HL-60 (cell line): Measurements from ENCODE around the gene TMPRSS6.

ENCODE experiments used
- DNase-seq, 2 experiments: peaks; one replicate each; pipeline ENCODE4 v3.0.0-alpha.2; 2010 to 2020; ENCODE audit warnings: low read depth in 1 of 2, low spot score in 1 of 2
- H3K27ac ChIP-seq: fragments of 250-450 bp; sonication (Bioruptor Pico); replicated peaks from 2 replicates; pipeline ENCODE4 v1.5.1; 2020; ENCODE audit warnings: mild to moderate bottlenecking, moderate library complexity
- H3K27me3 ChIP-seq: fragments of 250-450 bp; sonication (Bioruptor Pico); 2 replicates; pipeline ENCODE4 v1.5.1; 2021; ENCODE audit warnings: mild to moderate bottlenecking, moderate library complexity; ENCODE audit not compliant: insufficient read depth, poor library complexity, severe bottlenecking
- H3K4me3 ChIP-seq: replicated peaks from 2 replicates; pipeline ENCODE4 v1.5.1; 2011; ENCODE audit warnings: mild to moderate bottlenecking, control low read depth, low read length; ENCODE audit not compliant: insufficient read depth
- GABPA ChIP-seq: IDR thresholded peaks from 2 replicates; pipeline ENCODE4 v1.6.1; 2012; ENCODE audit warnings: low read depth
- POLR2AphosphoS5 ChIP-seq: IDR thresholded peaks from 2 replicates; pipeline ENCODE4 v1.6.1; 2012; ENCODE audit warnings: low read depth
- REST ChIP-seq: IDR thresholded peaks from 2 replicates; pipeline ENCODE4 v1.6.1; 2012; ENCODE audit warnings: low read depth; ENCODE audit not compliant: insufficient replicate concordance
- SPI1 ChIP-seq: IDR thresholded peaks from 2 replicates; pipeline ENCODE4 v1.6.1; 2012; ENCODE audit warnings: low read depth, mild to moderate bottlenecking, borderline replicate concordance
- TF ChIP-seq, protein P1 (sequence below): IDR thresholded peaks from one replicate; pipeline ENCODE4 v1.5.1; 2011; ENCODE audit warnings: low read length, control low read depth, inconsistent platforms; ENCODE audit not compliant: insufficient read depth

The TMPRSS6 gene

GRCh38 chr22:37060801-37061610 is 48.5 kb downstream of the TMPRSS6 start:
- DNase-seq = no peak
- Histone ChIP-seq H3K4me3 (no peak overlapping the region), H3K27me3 (peaks cover 21% of the 10 kb centered on the region), H3K27ac (no peak overlapping the region)
- TF ChIP-seq REST = no peak
- no peak for TF ChIP-seq POLR2AphosphoS5
- no peak for TF ChIP-seq SPI1
- TF ChIP-seq GABPA = no peak
- TF ChIP-seq, protein P1, sequence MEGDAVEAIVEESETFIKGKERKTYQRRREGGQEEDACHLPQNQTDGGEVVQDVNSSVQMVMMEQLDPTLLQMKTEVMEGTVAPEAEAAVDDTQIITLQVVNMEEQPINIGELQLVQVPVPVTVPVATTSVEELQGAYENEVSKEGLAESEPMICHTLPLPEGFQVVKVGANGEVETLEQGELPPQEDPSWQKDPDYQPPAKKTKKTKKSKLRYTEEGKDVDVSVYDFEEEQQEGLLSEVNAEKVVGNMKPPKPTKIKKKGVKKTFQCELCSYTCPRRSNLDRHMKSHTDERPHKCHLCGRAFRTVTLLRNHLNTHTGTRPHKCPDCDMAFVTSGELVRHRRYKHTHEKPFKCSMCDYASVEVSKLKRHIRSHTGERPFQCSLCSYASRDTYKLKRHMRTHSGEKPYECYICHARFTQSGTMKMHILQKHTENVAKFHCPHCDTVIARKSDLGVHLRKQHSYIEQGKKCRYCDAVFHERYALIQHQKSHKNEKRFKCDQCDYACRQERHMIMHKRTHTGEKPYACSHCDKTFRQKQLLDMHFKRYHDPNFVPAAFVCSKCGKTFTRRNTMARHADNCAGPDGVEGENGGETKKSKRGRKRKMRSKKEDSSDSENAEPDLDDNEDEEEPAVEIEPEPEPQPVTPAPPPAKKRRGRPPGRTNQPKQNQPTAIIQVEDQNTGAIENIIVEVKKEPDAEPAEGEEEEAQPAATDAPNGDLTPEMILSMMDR = no peak

GRCh38 chr22:37059876-37060449 is 49.5 kb downstream of the TMPRSS6 start:
- Histone ChIP-seq H3K4me3 (no peak overlapping the region), H3K27me3 (peaks cover 21% of the 10 kb centered on the region), H3K27ac (no peak overlapping the region)
- no peak for TF ChIP-seq POLR2AphosphoS5
- no peak for TF ChIP-seq GABPA
- TF ChIP-seq, protein P1 = no peak
- TF ChIP-seq REST = no peak
- no peak for TF ChIP-seq SPI1
- DNase-seq = no peak

DNA sequence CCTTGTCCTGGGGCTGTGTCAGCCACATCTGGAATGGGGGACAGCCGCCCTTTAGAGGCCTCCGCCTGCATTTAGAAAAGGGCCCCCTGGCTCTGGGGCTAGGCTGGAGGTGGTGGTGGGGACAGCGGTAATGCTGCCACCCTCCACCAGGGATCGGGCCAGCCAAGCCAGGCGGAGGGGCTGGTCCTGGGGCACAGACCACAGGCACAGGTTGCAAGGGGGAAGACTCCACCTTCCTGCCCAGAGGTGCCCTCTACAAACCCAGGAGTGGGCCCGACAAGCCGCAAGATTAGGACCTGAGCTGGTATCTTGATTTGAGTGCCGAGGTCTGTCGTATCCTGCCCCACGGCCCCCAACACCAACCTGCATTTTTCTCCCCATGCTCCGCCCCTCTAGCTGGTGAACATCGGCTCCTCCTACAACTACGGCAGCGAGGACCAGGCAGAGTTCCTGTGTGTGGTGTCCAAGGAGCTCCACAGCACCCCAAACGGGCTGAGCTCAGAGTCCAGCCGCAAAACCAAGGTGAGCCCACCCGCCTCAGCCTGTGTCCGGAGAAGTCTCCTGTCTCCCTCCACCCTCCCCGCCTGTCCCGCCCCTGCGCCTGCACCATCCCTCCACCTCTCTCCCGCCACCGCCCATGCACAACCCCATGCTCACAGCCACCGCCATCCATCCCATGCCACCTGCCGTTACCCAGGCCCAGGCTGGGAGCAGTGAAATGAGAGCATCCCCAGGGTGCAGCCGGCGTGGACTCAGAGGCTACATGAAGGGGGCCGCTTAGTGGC is 50.4 kb downstream of the TMPRSS6 start:
- H3K27me3 ChIP-seq = peaks cover 21% of the 10 kb centered on the region
- H3K27ac ChIP-seq = no peak overlapping the region
- no peak for TF ChIP-seq SPI1
- TF ChIP-seq, protein P1 = no peak
- no peak for TF ChIP-seq REST
- TF ChIP-seq GABPA = no peak
- TF ChIP-seq POLR2AphosphoS5 = no peak
- H3K4me3 ChIP-seq = no peak overlapping the region
- DNase-seq = no peak
